NCI-H1417 treated with DMSO at 0.1 percent for 48 hours (cell line): Measurements from ENCODE around the gene LMCD1.

Experiments used
- DNase-seq: peaks from one replicate; lab custom pipeline; 2025; lab: John Stamatoyannopoulos, UW

Gene LMCD1

DNA sequence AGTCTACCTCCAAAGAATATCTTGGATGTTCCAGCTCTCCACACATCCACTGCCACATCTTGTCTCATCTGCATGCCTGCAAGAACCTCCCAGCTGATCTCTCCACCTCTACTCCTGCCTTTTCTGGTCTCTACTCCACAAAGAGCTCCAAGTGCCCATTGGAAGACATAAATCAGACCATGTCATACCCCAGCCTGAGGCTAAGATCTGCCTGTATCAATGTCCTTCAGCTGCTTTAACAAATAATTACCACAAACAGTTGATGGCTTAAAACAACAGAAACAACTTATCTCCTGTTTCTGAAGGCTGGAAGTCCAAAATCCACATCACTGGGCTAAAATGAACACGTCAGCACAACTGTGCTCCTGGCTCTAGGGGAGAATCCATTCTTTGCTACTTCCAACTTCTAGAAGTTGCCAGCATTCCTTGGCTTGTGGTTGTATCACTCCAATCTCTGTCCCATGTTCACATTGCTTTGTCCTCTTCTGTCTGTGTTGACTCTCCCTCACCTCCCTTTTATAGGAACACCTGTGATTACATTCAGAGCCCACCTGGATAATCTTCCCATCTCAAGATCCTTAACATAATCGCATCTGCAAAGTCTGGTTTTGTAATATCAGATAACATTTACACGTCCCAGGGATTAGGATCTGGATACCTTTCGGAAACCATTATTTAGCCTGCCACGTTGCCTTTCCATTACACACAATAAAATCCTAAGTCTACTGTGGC lies 17.0 kb upstream of the LMCD1 start:
- DNase-seq, result no peak

GRCh38 chr3:8485141-8485870 lies 16.3 kb upstream of the LMCD1 start:
- no peak for DNase-seq

DNA sequence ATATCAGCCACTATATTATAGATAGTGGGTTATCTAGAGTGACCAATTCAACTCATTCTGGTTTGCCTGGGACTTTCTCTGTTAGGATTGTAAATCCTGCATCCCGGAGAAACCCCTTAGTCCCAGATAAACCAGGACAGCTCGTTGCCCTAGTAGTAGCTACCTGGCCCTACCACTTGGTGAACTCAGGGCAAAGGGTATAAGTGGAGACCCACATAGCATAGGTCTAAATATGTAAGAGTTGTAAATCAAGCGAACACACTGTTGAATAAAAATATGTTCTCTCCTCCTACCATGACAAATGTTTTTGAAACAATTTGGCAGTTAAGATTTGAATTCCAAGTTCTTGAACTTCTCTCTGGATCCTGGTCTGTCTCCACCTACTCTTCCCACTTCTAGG lies 15.7 kb upstream of the LMCD1 start:
- DNase-seq, result no peak

DNA sequence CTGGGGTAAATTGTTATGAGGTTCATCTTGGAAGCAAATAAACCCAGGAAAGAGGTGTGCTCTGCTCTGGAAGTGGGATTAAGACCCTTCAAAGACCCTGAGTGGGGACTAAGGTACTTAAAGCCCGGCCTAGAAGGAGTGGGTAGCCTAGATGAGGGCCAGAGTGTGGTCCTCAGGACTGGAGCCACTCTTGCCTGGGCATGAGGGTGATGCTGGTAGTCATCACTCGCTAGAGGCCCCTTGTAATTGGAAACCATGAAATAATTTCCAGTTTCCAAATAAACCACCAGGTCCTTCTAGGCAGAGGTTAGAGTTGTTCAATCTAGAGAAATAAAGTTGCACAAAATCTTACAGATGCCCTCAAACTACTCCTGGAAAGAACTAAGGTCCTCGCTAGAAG lies 15.2 kb upstream of the LMCD1 start:
- DNase-seq, result no peak

- DNase-seq, result no peak
These were observed 14.7 kb upstream of the LMCD1 start for GRCh38 chr3:8486936-8487335.

DNA sequence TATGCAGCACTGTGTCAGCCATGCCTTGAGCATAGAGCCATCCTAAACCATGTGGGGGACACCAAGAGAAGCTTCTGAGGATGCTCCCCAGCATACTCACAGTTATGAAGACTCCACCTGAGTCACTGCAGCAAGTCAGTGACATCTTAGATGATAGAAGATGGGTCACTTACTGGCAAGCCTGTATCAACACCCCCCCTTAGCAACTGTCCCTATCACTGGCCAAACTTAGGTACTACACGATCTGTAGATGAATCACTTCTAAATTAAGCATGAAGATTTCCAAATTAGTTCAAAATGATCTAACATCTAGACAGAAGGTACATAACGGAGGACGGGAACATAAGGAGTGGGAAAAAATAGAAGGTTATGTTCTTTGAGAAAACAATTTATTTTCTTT lies 13.2 kb upstream of the LMCD1 start:
- no peak for DNase-seq

DNA sequence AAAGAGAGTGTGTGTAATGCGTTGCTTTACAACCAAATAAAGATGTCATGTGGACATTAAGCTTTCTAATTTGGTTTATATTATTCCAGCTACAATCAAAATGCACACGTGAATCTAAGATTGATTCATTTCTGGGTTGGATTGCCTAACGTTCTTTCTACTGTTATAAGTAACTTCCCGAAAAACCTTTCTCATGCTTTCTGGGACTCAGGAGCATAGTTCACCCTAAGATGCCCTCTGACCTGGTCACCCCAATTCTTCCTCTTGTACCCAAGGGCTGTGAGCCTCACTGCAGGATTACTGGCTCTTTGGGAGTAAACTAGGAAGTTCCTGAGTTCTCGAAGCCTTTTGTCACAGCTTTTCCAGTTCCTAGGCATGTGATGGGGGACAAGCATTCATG lies 12.7 kb upstream of the LMCD1 start:
- no peak for DNase-seq

DNA sequence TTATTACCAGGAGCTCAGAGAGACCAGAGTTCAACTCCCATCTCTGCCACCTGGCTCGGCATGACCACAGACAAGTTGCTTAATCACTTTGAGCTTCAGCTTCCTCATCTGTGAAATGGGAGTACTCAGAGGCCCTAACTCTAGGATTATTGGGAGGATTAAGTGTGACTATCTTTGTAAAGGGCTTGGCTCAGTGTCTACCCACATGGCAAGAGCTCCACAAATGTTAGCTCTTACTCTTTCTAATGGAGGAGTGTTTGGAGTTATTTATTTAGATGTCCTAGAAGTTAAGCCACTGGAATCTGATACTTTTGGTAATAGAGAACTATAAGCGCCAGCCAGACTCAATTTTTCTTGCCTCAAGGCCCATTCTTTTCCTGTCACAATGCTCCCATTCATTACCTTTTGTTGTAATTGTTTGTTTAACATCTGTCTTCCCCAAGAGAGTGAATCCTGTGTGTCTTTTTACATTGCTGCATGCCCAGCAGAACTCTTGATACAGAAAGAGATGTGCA lies 12.3 kb upstream of the LMCD1 start:
- no peak for DNase-seq

- DNase-seq, result no peak
These were observed 11.5 kb upstream of the LMCD1 start for GRCh38 chr3:8490079-8490552.

DNA sequence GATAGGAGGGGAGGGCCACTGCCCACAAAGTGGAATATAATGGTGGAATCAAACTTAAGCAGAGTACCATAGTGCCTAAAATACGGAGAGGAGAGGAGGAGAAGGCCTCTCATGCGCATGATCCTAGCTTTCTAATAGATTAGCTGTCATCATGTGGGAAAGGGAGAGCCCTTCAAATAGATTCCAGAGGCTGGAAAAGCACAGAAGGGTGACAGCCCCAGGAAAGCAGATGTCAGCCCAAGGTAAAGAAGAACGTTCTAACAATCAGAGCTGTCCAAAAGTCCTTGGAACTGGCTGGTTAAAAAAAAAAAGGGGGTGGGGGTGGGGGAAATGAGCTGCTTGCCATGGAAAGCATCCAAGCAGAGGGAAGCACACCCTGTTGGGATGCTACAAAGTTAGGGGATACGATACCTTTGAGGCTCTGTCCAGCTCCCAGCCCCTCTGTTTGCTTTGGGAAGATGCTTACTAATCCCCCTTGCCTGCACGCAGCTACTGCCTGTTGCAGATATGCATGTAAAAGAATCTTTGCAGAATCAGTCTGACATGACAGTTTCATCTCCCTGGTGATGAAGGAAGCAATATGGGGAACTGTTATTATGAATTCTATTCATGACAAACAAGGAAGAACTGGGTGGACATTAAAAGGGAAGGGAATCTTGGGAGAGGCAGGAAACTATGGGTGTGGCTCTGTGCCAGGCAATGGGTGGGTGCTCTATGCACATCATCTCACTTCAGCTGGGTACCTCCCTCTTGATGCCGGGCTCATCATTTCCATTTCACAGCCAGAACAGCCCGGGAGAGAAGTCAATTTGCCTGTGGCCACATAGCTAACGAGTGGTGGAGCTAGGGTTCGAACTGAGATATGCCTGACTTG lies 10.1 kb upstream of the LMCD1 start:
- DNase-seq, result no peak

GRCh38 chr3:8492744-8493511 lies 8.7 kb upstream of the LMCD1 start:
- no peak for DNase-seq

- no peak for DNase-seq
These were observed 7.9 kb upstream of the LMCD1 start for GRCh38 chr3:8493744-8494143.

DNA sequence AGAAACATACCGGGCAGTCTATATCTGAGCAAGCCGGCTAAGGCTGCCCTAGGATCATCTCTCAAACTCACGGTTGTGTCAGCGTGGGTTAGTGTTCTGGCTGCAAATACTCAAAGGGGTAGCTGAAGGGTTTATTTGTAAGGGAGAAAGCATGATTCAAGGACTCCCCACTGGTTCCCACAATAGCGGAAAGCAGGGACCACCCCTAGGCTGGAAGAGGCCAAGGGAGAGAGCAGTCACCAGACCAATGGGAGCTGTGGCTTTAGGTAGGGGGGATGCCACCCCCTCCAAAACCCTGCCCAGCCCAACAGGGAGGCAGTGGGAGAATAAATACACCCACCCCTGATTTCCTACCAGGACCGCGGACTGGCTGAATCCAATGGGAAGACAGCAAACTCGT lies 7.3 kb upstream of the LMCD1 start:
- DNase-seq, result no peak

GRCh38 chr3:8497582-8497981 lies 4.0 kb upstream of the LMCD1 start:
- DNase-seq, result no peak

GRCh38 chr3:8499181-8499611 lies 2.4 kb upstream of the LMCD1 start:
- no peak for DNase-seq

- DNase-seq, result no peak
These were observed 1.2 kb upstream of the LMCD1 start for GRCh38 chr3:8500319-8500988.

- no peak for DNase-seq
These were observed 643 bp upstream of the LMCD1 start for GRCh38 chr3:8500989-8501370.

DNA sequence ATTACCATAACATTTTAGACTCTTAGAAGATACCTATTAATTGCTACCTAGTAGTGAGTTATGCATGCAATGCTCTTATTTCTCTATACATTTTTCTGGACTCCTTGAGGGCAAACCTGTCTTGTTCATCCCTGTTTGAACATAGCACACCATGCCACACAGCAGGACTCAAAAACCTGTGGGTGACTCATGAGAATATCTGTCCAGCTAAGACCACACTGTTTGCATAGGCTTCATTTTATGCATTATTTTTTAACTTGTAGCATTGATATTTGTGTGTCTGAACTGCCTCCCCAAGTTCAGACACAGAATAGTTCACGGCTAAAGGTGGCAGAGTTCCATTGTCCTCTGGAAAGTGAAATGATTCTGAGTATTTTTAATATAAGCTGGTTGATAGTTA lies 1.8 kb downstream of the LMCD1 start:
- no peak for DNase-seq

DNA sequence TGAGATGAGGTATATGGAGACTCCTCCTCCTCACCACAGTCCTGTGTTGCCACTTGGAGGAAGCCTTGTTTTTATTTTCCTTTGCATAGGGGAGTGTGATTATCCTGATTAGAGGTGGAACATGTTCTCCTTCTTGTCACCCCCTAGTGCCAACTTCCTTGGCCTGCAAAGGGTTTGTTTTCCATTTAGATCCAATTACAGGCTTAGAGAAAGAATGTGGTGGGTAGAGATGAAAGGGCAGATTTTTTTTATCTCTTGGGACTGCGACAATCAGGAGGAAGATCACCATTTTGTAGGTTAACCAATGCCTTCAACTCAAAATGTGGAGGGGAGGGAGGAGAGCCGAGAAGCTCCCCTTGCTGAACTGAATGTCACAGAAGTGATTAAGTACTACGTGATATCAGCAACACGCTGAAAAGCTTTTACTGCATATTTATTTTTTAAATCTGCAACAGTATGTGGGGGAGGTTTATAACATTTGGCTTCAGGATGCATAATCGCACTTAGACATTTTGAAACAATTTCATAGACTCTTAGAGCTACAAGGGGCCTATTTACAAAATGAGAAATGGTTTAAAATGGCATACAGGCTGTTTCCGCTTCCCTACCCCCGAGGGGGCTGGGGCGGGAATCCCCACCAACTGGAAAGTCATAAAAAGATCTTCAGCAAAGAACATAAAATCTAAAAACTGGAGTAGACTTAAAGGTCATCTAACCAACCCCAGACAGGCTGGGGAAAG lies 2.4 kb downstream of the LMCD1 start:
- DNase-seq, result no peak

- DNase-seq, result no peak
These were observed 3.0 kb downstream of the LMCD1 start for GRCh38 chr3:8504611-8504973.
